Activated naive CD4-positive, alpha-beta T cell treated with anti-CD3 and anti-CD28 coated beads, Interleukin-2, amount 50 U/mL, for 72 hours (primary cell): Measurements from ENCODE around the gene JAGN1. TPM values are rescaled to one million over a fixed set of nuclear protein-coding genes. Genes with fewer than 3 reads are reported as not detected.

Experiments used
- total RNA-seq, 2 donors: library from RNA; stranded (reverse); gene quantifications; one replicate each; pipeline ENCODE4 v1.2.3, GENCODE V29; 2022

The JAGN1 gene
- total RNA-seq, 2 donors from 2014 or later: 7.5 to 34.4 TPM

Other genes with a start within 250 kb of the JAGN1 start
- 10 to 100 TPM; 46.8 to 61.0 TPM for gene MTMR14, start 241.1 kb upstream of the JAGN1 start, total RNA-seq
- gene CPNE9, start 186.8 kb upstream of the JAGN1 start, total RNA-seq: under 1 TPM in 1 of 2 donors, not detected in 1; 0.11 TPM
- 10 to 100 TPM; 24.3 to 37.0 TPM for gene BRPF1, start 158.9 kb upstream of the JAGN1 start, total RNA-seq
- gene OGG1, start 140.7 kb upstream of the JAGN1 start, total RNA-seq: 10 to 100 TPM; 34.8 to 58.0 TPM
- 10 to 100 TPM; 23.8 to 45.1 TPM for gene CAMK1, start 120.7 kb upstream of the JAGN1 start, total RNA-seq
- gene TADA3, start 98.1 kb upstream of the JAGN1 start, total RNA-seq: 10 to 100 TPM; 47.5 to 92.3 TPM
- 100 to 1,000 TPM; 125 to 265 TPM for gene ARPC4, start 97.5 kb upstream of the JAGN1 start, total RNA-seq
- 100 to 1,000 TPM in 1 of 2 donors, 10 to 100 TPM in 1; 78.1 to 121 TPM for gene TTLL3, start 80.3 kb upstream of the JAGN1 start, total RNA-seq
- gene RPUSD3, start 46.6 kb upstream of the JAGN1 start, total RNA-seq: 10 to 100 TPM; 70.7 to 83.2 TPM
- not detected for gene CIDEC, start 10.4 kb upstream of the JAGN1 start, total RNA-seq
- gene IL17RE, start 12.2 kb downstream of the JAGN1 start, total RNA-seq: 1 to 10 TPM in 1 of 2 donors, under 1 TPM in 1; 0.61 to 1.4 TPM
- gene IL17RC, start 26.5 kb downstream of the JAGN1 start, total RNA-seq: 1 to 10 TPM in 1 of 2 donors, under 1 TPM in 1; 0.18 to 1.5 TPM
- gene CRELD1, start 43.2 kb downstream of the JAGN1 start, total RNA-seq: 10 to 100 TPM; 23.8 to 25.0 TPM
- gene PRRT3, start 61.8 kb downstream of the JAGN1 start, total RNA-seq: 1 to 10 TPM; 1.6 to 6.7 TPM
- gene EMC3, start 96.2 kb downstream of the JAGN1 start, total RNA-seq: 10 to 100 TPM; 33.6 to 42.1 TPM
- gene FANCD2, start 135.8 kb downstream of the JAGN1 start, total RNA-seq: 100 to 1,000 TPM in 1 of 2 donors, 10 to 100 TPM in 1; 69.7 to 101 TPM
- gene FANCD2OS, start 217.6 kb downstream of the JAGN1 start, total RNA-seq: not detected
- gene BRK1, start 225.1 kb downstream of the JAGN1 start, total RNA-seq: 10 to 100 TPM; 59.4 to 99.2 TPM